HepG2 (cell line): ENCODE data around the gene CD58. TPM values are rescaled to one million over a fixed set of nuclear protein-coding genes. Genes with fewer than 3 reads are reported as not detected.

Experiments used
- ARID5B ChIP-seq: IDR thresholded peaks from 2 replicates; pipeline ENCODE4 v1.4.0; 2020; ENCODE audit warnings: mild to moderate bottlenecking, missing genetic modification reagents
- ERF ChIP-seq: IDR thresholded peaks from 2 replicates; pipeline ENCODE4 v1.6.1; 2018; ENCODE audit warnings: missing biosample characterization, missing genetic modification reagents
- FOXM1 ChIP-seq: sonication (generic); formaldehyde crosslinking; IDR thresholded peaks from 2 replicates; pipeline ENCODE4 v1.5.0; 2020; ENCODE audit warnings: missing genetic modification reagents
- MAFK ChIP-seq, 2 experiments: IDR thresholded peaks in 1 of 2; conservative IDR thresholded peaks in 1 of 2; 2 replicates each; pipeline ENCODE4 v1.6.1; 2011; ENCODE audit warnings: improper control_type of control experiment in 2 of 2, low read length in 2 of 2
- NR0B2 ChIP-seq: sonication (generic); formaldehyde crosslinking; IDR thresholded peaks from 2 replicates; pipeline ENCODE4 v1.4.0; 2020; ENCODE audit warnings: mild to moderate bottlenecking, missing genetic modification reagents
- POLR2AphosphoS2 ChIP-seq: IDR thresholded peaks from 2 replicates; pipeline ENCODE4 v1.6.1; 2011; ENCODE audit warnings: low read depth, low read length, improper control_type of control experiment
- RARG ChIP-seq: sonication (generic); formaldehyde crosslinking; IDR thresholded peaks from 2 replicates; pipeline ENCODE4 v1.4.0; 2020; ENCODE audit warnings: low read depth, mild to moderate bottlenecking, missing genetic modification reagents
- RFX3 ChIP-seq: IDR thresholded peaks from 2 replicates; pipeline ENCODE4 v1.6.1; 2016; ENCODE audit warnings: missing biosample characterization, missing genetic modification reagents
- RFXANK ChIP-seq: IDR thresholded peaks from 2 replicates; pipeline ENCODE4 v1.6.1; 2016
- SCMH1 ChIP-seq: sonication (generic); formaldehyde crosslinking; IDR thresholded peaks from 2 replicates; pipeline ENCODE4 v1.9.0; 2021; ENCODE audit warnings: missing genetic modification reagents, mild to moderate bottlenecking, borderline replicate concordance
- ZMYM4 ChIP-seq: sonication (generic); formaldehyde crosslinking; IDR thresholded peaks from 2 replicates; pipeline ENCODE4 v1.8.1; 2023; ENCODE audit warnings: mild to moderate bottlenecking, missing genetic modification reagents
- ZNF513 ChIP-seq: sonication (generic); formaldehyde crosslinking; conservative IDR thresholded peaks from 2 replicates; pipeline ENCODE4 v1.5.0; 2020; ENCODE audit warnings: missing genetic modification reagents
- ZNF589 ChIP-seq: sonication (generic); formaldehyde crosslinking; conservative IDR thresholded peaks from 2 replicates; pipeline ENCODE4 v1.8.0; 2022; ENCODE audit warnings: mild to moderate bottlenecking, moderate library complexity, missing genetic modification reagents
- ZNF598 ChIP-seq: sonication (generic); formaldehyde crosslinking; IDR thresholded peaks from 2 replicates; pipeline ENCODE4 v1.5.1; 2020; ENCODE audit warnings: mild to moderate bottlenecking, missing genetic modification reagents, borderline replicate concordance
- polyA plus RNA-seq, 8 experiments: library from polyadenylated mRNA; depleted of rRNA in 3 of 8; stranded (reverse) in 7 of 8; unstranded in 1 of 8; fragments of >200 nt; fragmentation: Illumina TruSeq in 4 of 8; extraction: Trizol in 4 of 8; gene quantifications; 2 replicates each; pipeline versions ENCODE4 v1.2.1 to v1.2.3, GENCODE V29; 2011 to 2016; ENCODE audit warnings: low read depth in 4 of 8, missing spikeins in 1 of 8, mixed read lengths in 1 of 8; ENCODE audit not compliant: insufficient read depth in 1 of 8
- total RNA-seq, 5 experiments: library from RNA; depleted of rRNA; stranded (reverse); fragments of >200 nt; fragmentation: Illumina TruSeq; extraction: Trizol; gene quantifications; 2 replicates each; pipeline ENCODE4 v1.2.3, GENCODE V29; 2016; ENCODE audit warnings: low read depth in 1 of 5
- TF ChIP-seq, protein P1 (sequence below): sonication (generic); formaldehyde crosslinking; IDR thresholded peaks from 2 replicates; pipeline ENCODE4 v1.4.0; 2020; ENCODE audit warnings: missing genetic modification reagents, borderline replicate concordance
- TF ChIP-seq, protein P2 (sequence below): sonication (generic); formaldehyde crosslinking; IDR thresholded peaks from 2 replicates; pipeline ENCODE4 v1.5.0; 2020; ENCODE audit warnings: mild to moderate bottlenecking, missing genetic modification reagents
- TF ChIP-seq, protein P3 (sequence below): sonication (generic); formaldehyde crosslinking; IDR thresholded peaks from 2 replicates; pipeline ENCODE4 v1.4.0; 2020; ENCODE audit warnings: mild to moderate bottlenecking, missing genetic modification reagents

Gene CD58
- total and polyA plus RNA-seq, 2 of the 13 experiments (the other 11 are each of a cell fraction or from before 2014, with no cell fraction given) = 9.4 to 13.5 TPM

- TF ChIP-seq, protein P1, sequence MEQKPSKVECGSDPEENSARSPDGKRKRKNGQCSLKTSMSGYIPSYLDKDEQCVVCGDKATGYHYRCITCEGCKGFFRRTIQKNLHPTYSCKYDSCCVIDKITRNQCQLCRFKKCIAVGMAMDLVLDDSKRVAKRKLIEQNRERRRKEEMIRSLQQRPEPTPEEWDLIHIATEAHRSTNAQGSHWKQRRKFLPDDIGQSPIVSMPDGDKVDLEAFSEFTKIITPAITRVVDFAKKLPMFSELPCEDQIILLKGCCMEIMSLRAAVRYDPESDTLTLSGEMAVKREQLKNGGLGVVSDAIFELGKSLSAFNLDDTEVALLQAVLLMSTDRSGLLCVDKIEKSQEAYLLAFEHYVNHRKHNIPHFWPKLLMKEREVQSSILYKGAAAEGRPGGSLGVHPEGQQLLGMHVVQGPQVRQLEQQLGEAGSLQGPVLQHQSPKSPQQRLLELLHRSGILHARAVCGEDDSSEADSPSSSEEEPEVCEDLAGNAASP (CRISPR knock-in tag) = peak; percentile 100
- TF ChIP-seq MAFK (conservative IDR thresholded peaks at IDR 0.05 in 1 of 2, IDR thresholded peaks at IDR 0.05 in 1 of 2; ENCODE audit: low read length in 2 of 2) (peak; percentile 23 to 25; a peak in 2 of 4 replicates), ERF (CRISPR knock-in tag) (peak; percentile 66; the same call in 1 of the 2 replicates), RARG (no peak), ZMYM4 (CRISPR knock-in tag) (peak; percentile 71; the same call in 1 of the 2 replicates), SCMH1 (CRISPR knock-in tag) (no peak), ZNF513 (no peak), ARID5B (CRISPR knock-in tag) (peak; percentile 83), ZNF589 (CRISPR knock-in tag) (no peak), ZNF598 (CRISPR knock-in tag) (no peak), POLR2AphosphoS2 (no peak), NR0B2 (no peak), RFX3 (CRISPR knock-in tag) (no peak), RFXANK (CRISPR knock-in tag) (peak; percentile 23; the same call in 1 of the 2 replicates), FOXM1 (CRISPR knock-in tag) (no peak)
- TF ChIP-seq, protein P2, sequence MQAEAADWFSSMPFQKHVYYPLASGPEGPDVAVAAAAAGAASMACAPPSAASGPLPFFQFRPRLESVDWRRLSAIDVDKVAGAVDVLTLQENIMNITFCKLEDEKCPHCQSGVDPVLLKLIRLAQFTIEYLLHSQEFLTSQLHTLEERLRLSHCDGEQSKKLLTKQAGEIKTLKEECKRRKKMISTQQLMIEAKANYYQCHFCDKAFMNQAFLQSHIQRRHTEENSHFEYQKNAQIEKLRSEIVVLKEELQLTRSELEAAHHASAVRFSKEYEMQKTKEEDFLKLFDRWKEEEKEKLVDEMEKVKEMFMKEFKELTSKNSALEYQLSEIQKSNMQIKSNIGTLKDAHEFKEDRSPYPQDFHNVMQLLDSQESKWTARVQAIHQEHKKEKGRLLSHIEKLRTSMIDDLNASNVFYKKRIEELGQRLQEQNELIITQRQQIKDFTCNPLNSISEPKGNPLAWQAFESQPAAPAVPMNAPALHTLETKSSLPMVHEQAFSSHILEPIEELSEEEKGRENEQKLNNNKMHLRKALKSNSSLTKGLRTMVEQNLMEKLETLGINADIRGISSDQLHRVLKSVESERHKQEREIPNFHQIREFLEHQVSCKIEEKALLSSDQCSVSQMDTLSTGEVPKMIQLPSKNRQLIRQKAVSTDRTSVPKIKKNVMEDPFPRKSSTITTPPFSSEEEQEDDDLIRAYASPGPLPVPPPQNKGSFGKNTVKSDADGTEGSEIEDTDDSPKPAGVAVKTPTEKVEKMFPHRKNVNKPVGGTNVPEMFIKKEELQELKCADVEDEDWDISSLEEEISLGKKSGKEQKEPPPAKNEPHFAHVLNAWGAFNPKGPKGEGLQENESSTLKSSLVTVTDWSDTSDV (CRISPR knock-in tag) = no peak
- TF ChIP-seq, protein P3, sequence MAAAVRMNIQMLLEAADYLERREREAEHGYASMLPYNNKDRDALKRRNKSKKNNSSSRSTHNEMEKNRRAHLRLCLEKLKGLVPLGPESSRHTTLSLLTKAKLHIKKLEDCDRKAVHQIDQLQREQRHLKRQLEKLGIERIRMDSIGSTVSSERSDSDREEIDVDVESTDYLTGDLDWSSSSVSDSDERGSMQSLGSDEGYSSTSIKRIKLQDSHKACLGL (CRISPR knock-in tag) = no peak
These were observed 85.6 kb downstream of the CD58 start (continued) for GRCh38 chr1:116485071-116485735.
